Keratinocyte (primary cell): Measurements from ENCODE around the gene CCDC61.

ENCODE experiments used
- CTCF ChIP-seq, 3 experiments: IDR thresholded peaks in 1 of 3; conservative IDR thresholded peaks in 1 of 3; optimal IDR thresholded peaks in 1 of 3; 2 replicates in 2 of 3; 3 replicates in 1 of 3; pipeline versions ENCODE3 to v1.5.1; 2011; ENCODE audit warnings: low read length in 3 of 3, mild to moderate bottlenecking in 3 of 3, moderate library complexity in 2 of 3, control low read depth in 1 of 3, inconsistent platforms in 1 of 3; ENCODE audit not compliant: insufficient read depth in 2 of 3; ENCODE audit errors: extremely low read depth in 1 of 3
- EZH2 ChIP-seq: IDR thresholded peaks from one replicate; pipeline ENCODE4 v1.6.1; 2012; ENCODE audit warnings: inconsistent platforms, mild to moderate bottlenecking, low read length, moderate library complexity

GRCh38 chr19:45990113-45990728 is 5.0 kb upstream of the CCDC61 start:
- no peak for TF ChIP-seq EZH2
- no peak for TF ChIP-seq CTCF (optimal IDR thresholded peaks at IDR 0.05 in 1 of 3, IDR thresholded peaks at IDR 0.05 in 1 of 3, conservative IDR thresholded peaks at IDR 0.05 in 1 of 3; ENCODE audit: extremely low read depth in 1 of 3, insufficient read depth in 2 of 3, low read length in 3 of 3)
